ENCODE measurements around the gene CCDC74A.

GRCh38 chr2:131542438-131543384, 15.0 kb downstream of the CCDC74A start:
- TF ChIP-seq CTCF (conservative IDR thresholded peaks at IDR 0.05) (no peak), EZH2 (IDR thresholded peaks at IDR 0.05; ENCODE audit: low read depth) (no peak)
